NAMALWA (cell line): Measurements from ENCODE around the gene PLIN1.
A peak's percentile ranks its signal among the peaks of the same experiment; 100 is the strongest.

Experiments used
- DNase-seq: peaks from one replicate; pipeline ENCODE4 v3.0.0-alpha.2; 2015; ENCODE audit warnings: low spot score

PLIN1 gene

GRCh38 chr15:89672221-89673164 lies 6.7 kb downstream of the PLIN1 start:
- DNase-seq: no peak

- no peak for DNase-seq
Measured at GRCh38 chr15:89671687-89672086, 7.5 kb downstream of the PLIN1 start.

- DNase-seq: no peak
Measured at GRCh38 chr15:89670971-89671560, 8.1 kb downstream of the PLIN1 start.

GRCh38 chr15:89669941-89670340 lies 9.2 kb downstream of the PLIN1 start:
- no peak for DNase-seq

GRCh38 chr15:89669309-89669865 lies 9.8 kb downstream of the PLIN1 start:
- DNase-seq: no peak

- no peak for DNase-seq
Measured at GRCh38 chr15:89668171-89668570, 11.0 kb downstream of the PLIN1 start.

GRCh38 chr15:89667706-89667960 lies 11.5 kb downstream of the PLIN1 start:
- DNase-seq: no peak

GRCh38 chr15:89666858-89667705 lies 12.1 kb downstream of the PLIN1 start:
- DNase-seq: no peak

GRCh38 chr15:89666184-89666857 lies 12.8 kb downstream of the PLIN1 start:
- no peak for DNase-seq

GRCh38 chr15:89665449-89666181 lies 13.6 kb downstream of the PLIN1 start:
- no peak for DNase-seq

GRCh38 chr15:89664441-89665350 lies 14.5 kb downstream of the PLIN1 start:
- no peak for DNase-seq

GRCh38 chr15:89662893-89663626 lies 16.1 kb downstream of the PLIN1 start:
- no peak for DNase-seq

- DNase-seq: no peak
Measured at GRCh38 chr15:89660556-89660955, 18.6 kb downstream of the PLIN1 start.

GRCh38 chr15:89659295-89659694 lies 19.9 kb downstream of the PLIN1 start:
- no peak for DNase-seq

GRCh38 chr15:89657686-89658200 lies 21.4 kb downstream of the PLIN1 start:
- no peak for DNase-seq

GRCh38 chr15:89656116-89656815 lies 22.9 kb downstream of the PLIN1 start:
- DNase-seq: no peak

- DNase-seq: peak; percentile 33
Measured at GRCh38 chr15:89654847-89655805, 24.0 kb downstream of the PLIN1 start, which contains the start of gene KIF7. KIF7 (minus strand) TSS chr15:89655467; CDS start chr15:89652930, 2,537 bp downstream.
